ENCODE measurements around the gene ADGRE3.

- TF ChIP-seq CTCF (IDR thresholded peaks at IDR 0.05) = no peak
- TF ChIP-seq POLR2A (IDR thresholded peaks at IDR 0.05) = no peak
Observed at GRCh38 chr19:14670408-14670807, 4.2 kb downstream of the ADGRE3 start.
